GM12873 (cell line): ENCODE data around the gene SDS.

Experiments
- TF ChIP-seq, protein P1 (sequence below): IDR thresholded peaks from 2 replicates; pipeline ENCODE4 v1.5.1; 2012; ENCODE audit warnings: low read depth, mild to moderate bottlenecking, moderate library complexity, low read length, control low read depth; ENCODE audit not compliant: insufficient read depth; ENCODE audit errors: missing control alignments

Gene SDS

GRCh38 chr12:113424915-113425823, 21.5 kb upstream of the SDS start:
- TF ChIP-seq, protein P1, sequence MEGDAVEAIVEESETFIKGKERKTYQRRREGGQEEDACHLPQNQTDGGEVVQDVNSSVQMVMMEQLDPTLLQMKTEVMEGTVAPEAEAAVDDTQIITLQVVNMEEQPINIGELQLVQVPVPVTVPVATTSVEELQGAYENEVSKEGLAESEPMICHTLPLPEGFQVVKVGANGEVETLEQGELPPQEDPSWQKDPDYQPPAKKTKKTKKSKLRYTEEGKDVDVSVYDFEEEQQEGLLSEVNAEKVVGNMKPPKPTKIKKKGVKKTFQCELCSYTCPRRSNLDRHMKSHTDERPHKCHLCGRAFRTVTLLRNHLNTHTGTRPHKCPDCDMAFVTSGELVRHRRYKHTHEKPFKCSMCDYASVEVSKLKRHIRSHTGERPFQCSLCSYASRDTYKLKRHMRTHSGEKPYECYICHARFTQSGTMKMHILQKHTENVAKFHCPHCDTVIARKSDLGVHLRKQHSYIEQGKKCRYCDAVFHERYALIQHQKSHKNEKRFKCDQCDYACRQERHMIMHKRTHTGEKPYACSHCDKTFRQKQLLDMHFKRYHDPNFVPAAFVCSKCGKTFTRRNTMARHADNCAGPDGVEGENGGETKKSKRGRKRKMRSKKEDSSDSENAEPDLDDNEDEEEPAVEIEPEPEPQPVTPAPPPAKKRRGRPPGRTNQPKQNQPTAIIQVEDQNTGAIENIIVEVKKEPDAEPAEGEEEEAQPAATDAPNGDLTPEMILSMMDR: peak; percentile 81

DNA sequence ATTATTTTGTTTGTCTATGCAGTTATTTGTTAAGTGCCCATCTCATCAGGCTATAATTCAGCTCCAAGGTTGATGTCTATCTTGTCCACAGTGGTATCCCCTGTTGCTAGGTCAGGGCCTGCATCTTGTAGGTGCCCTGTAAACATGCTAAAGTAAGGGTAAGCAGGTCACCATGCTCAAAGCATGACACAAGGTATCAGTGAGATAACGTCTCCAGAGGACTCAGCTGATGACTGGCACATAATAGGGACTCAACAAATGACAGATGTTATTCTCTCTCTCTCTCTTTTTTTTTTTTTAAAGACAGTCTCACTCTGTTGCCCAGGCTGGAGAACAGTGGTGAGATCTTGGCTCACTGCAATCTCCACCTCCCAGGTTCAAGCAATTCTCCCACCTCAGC, 20.8 kb upstream of the SDS start:
- TF ChIP-seq, protein P1: no peak

GRCh38 chr12:113422886-113423669, 19.4 kb upstream of the SDS start:
- TF ChIP-seq, protein P1: no peak

DNA sequence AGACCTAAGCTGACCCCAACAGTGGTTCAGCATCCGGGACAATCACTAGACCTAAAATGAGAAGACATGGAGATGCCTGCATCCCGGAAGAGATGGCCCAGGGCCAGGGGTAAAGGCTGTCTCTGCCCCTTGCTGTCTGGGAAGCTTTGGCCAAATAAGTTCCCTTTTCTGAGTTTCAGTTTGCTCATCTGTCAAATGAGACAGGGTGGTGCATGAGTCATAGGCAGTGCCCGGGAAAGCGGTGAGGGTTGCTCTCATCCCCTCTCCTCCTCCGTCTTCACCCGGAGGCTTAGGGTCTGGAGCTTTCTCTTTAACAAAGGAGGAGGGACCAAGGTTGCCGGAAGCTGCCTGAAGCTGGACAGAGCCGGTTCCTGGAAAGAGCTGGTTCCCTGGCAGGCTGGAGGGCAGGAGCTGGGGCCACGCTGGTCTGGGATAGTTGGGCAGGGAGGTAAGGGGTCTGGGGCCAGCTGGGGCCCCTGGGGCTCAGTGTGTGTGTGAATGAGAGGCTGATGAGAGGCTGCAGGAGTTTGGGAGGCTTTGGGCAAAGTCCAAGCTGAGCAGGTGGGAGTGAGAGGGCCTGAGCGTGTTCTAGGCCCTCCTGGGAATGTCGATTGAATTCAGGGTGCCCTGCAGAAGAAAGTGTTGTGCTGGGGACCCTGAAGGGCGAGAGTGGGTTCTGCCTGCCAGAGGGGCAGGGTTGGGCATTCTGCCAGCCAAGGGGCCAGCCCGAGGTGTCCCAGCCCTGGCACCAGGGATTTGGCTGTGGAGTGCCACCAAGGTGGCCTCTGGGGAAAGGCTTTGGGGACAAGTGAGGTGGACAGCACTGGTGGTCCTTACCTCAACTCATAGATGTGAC, 18.6 kb upstream of the SDS start, which contains the start of gene SDSL:
Gene SDSL, plus strand, starts transcription at position 351 of the 856 bp plus-strand sequence. CDS start 5,603 bp downstream, outside the sequence.
- TF ChIP-seq, protein P1: no peak

GRCh38 chr12:113420996-113421595, 17.4 kb upstream of the SDS start:
- TF ChIP-seq, protein P1: no peak

GRCh38 chr12:113418213-113418879, 14.7 kb upstream of the SDS start:
- TF ChIP-seq, protein P1: no peak
